ENCODE data around the gene MYO1D.

DNA sequence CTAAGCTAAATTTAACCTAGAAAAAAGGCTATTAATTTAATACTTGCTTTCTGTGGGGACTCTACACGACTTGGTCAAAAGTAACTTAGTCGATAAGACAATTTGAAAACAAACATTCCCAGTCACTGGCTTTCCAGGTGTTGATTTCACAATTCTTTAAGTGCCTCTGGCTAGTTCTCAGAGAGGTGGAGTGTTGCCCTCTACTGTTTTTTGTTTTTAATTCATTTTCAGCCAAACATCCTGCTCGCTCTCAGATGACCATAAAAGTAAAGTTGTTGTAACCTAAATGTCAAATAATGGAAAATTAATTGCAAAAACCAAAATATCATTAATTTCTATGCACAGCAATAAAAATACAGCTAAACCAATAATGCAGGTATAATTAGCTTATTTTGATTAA lies 107.1 kb downstream of the MYO1D start:
- TF ChIP-seq, protein P1, sequence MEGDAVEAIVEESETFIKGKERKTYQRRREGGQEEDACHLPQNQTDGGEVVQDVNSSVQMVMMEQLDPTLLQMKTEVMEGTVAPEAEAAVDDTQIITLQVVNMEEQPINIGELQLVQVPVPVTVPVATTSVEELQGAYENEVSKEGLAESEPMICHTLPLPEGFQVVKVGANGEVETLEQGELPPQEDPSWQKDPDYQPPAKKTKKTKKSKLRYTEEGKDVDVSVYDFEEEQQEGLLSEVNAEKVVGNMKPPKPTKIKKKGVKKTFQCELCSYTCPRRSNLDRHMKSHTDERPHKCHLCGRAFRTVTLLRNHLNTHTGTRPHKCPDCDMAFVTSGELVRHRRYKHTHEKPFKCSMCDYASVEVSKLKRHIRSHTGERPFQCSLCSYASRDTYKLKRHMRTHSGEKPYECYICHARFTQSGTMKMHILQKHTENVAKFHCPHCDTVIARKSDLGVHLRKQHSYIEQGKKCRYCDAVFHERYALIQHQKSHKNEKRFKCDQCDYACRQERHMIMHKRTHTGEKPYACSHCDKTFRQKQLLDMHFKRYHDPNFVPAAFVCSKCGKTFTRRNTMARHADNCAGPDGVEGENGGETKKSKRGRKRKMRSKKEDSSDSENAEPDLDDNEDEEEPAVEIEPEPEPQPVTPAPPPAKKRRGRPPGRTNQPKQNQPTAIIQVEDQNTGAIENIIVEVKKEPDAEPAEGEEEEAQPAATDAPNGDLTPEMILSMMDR (IDR thresholded peaks at IDR 0.05) = no peak
- TF ChIP-seq POLR2AphosphoS5 (IDR thresholded peaks at IDR 0.05) = no peak
- TF ChIP-seq POLR2A (IDR thresholded peaks at IDR 0.05) = no peak
- TF ChIP-seq EP300 (IDR thresholded peaks at IDR 0.05) = no peak
